Endodermal cell (in vitro differentiated cells): ENCODE measurements around the gene NDUFS7. TPM values are rescaled to one million over a fixed set of nuclear protein-coding genes. Genes with fewer than 3 reads are reported as not detected.
A peak's percentile ranks its signal among the peaks of the same experiment; 100 is the strongest.

Source experiments
- DNase-seq: peaks from one replicate; pipeline ENCODE4 v3.0.0-alpha.2; 2017
- H3K27ac ChIP-seq: 2 replicates; pipeline ENCODE4 v1.5.1; 2013; ENCODE audit warnings: mild to moderate bottlenecking, low read depth, low read length, moderate library complexity
- H3K27me3 ChIP-seq: 2 replicates; pipeline ENCODE4 v1.6.1; 2013; ENCODE audit warnings: mild to moderate bottlenecking, low read length, moderate library complexity; ENCODE audit not compliant: insufficient read depth, control insufficient read depth, poor library complexity, severe bottlenecking
- H3K36me3 ChIP-seq: 2 replicates; pipeline ENCODE4 v1.7.0; 2013; ENCODE audit warnings: mild to moderate bottlenecking, low read length, moderate library complexity; ENCODE audit not compliant: control insufficient read depth, insufficient read depth
- H3K4me1 ChIP-seq: one replicate; pipeline ENCODE4 v1.7.0; 2013; ENCODE audit warnings: low read length; ENCODE audit not compliant: control insufficient read depth, insufficient read depth
- H3K4me3 ChIP-seq: 2 replicates; pipeline ENCODE4 v1.5.1; 2013; ENCODE audit warnings: mild to moderate bottlenecking, low read length, moderate library complexity
- H3K9ac ChIP-seq: 2 replicates; pipeline ENCODE4 v1.6.1; 2013; ENCODE audit warnings: mild to moderate bottlenecking, low read length, moderate library complexity; ENCODE audit not compliant: poor library complexity, severe bottlenecking; ENCODE audit errors: extremely low read depth
- H3K9me3 ChIP-seq: 2 replicates; pipeline ENCODE4 v1.6.1; 2013; ENCODE audit warnings: mild to moderate bottlenecking, low read length, moderate library complexity; ENCODE audit not compliant: control insufficient read depth
- H3K27ac Mint-ChIP-seq: 2 replicates; pipeline ENCODE4 v1.8.0; 2020; ENCODE audit warnings: mixed read lengths
- H3K27me3 Mint-ChIP-seq: 2 replicates; pipeline ENCODE4 v1.8.0; 2021; ENCODE audit warnings: mild to moderate bottlenecking, mixed read lengths; ENCODE audit not compliant: insufficient read depth
- H3K36me3 Mint-ChIP-seq: 2 replicates; pipeline ENCODE4 v1.8.0; 2020; ENCODE audit warnings: low read depth, mixed read lengths
- H3K4me1 Mint-ChIP-seq: 2 replicates; pipeline ENCODE4 v1.8.0; 2020; ENCODE audit warnings: mixed read lengths
- H3K4me3 Mint-ChIP-seq: 2 replicates; pipeline ENCODE4 v1.8.0; 2020; ENCODE audit warnings: mild to moderate bottlenecking, moderate library complexity, mixed read lengths
- H3K9me3 Mint-ChIP-seq: 2 replicates; pipeline ENCODE4 v1.8.0; 2020; ENCODE audit warnings: mild to moderate bottlenecking, mixed read lengths
- WGBS, 2 experiments: methylation state at CpG; one replicate each; pipeline versions ENCODE4 v1.1.5 to v1.1.7; 2013; ENCODE audit warnings: missing lambda C conversion rate in 2 of 2, mixed read lengths in 1 of 2; ENCODE audit not compliant: insufficient coverage in 1 of 2, insufficient read length in 1 of 2; 5-methylcytosine and 5-hydroxymethylcytosine counted together
- total RNA-seq, 2 donors: library from RNA; stranded (reverse); fragmentation: NEBNext Ultra II Directional in 1 of 2; extraction: Animal tissue kit (Norgen Biotek cat#: 25700) in 1 of 2; gene quantifications; 2 replicates in 1 of 2; 3 replicates in 1 of 2; pipeline ENCODE4 v1.2.1, GENCODE V29; 2021
- TF ChIP-seq, protein P1 (sequence below): fragments of 200-600 bp; sonication (generic); conservative IDR thresholded peaks from 2 replicates; pipeline ENCODE4 v1.5.0; 2021; ENCODE audit warnings: antibody characterized with exemption, mild to moderate bottlenecking

NDUFS7 gene
- total RNA-seq, 2 donors from 2014 or later: 57.0 to 62.5 TPM

GRCh38 chr19:1376415-1376805, 7.3 kb upstream of the NDUFS7 start:
- no peak overlapping the region for H3K4me3 ChIP-seq
- H3K4me3 Mint-ChIP-seq: no peak overlapping the region
- peaks cover 32% of the 10 kb centered on the region for H3K36me3 ChIP-seq
- H3K36me3 Mint-ChIP-seq: peaks cover 39% of the 10 kb centered on the region
- H3K27me3 ChIP-seq: no peaks in the 10 kb centered on the region
- WGBS, 2 experiments: 98 to 99% methylated on average over 15 to 17 of the region's 17 CpGs
- no peak overlapping the region for H3K27ac ChIP-seq
- no peak for DNase-seq
- H3K4me1 ChIP-seq: no peaks in the 10 kb centered on the region
- no peak overlapping the region for H3K27ac Mint-ChIP-seq
- H3K9me3 ChIP-seq: no peaks in the 10 kb centered on the region
- TF ChIP-seq, protein P1, sequence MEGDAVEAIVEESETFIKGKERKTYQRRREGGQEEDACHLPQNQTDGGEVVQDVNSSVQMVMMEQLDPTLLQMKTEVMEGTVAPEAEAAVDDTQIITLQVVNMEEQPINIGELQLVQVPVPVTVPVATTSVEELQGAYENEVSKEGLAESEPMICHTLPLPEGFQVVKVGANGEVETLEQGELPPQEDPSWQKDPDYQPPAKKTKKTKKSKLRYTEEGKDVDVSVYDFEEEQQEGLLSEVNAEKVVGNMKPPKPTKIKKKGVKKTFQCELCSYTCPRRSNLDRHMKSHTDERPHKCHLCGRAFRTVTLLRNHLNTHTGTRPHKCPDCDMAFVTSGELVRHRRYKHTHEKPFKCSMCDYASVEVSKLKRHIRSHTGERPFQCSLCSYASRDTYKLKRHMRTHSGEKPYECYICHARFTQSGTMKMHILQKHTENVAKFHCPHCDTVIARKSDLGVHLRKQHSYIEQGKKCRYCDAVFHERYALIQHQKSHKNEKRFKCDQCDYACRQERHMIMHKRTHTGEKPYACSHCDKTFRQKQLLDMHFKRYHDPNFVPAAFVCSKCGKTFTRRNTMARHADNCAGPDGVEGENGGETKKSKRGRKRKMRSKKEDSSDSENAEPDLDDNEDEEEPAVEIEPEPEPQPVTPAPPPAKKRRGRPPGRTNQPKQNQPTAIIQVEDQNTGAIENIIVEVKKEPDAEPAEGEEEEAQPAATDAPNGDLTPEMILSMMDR: no peak
- H3K4me1 Mint-ChIP-seq: peaks cover 4% of the 10 kb centered on the region
- no peaks in the 10 kb centered on the region for H3K27me3 Mint-ChIP-seq
- H3K9ac ChIP-seq: no peak overlapping the region
- no peaks in the 10 kb centered on the region for H3K9me3 Mint-ChIP-seq

DNA sequence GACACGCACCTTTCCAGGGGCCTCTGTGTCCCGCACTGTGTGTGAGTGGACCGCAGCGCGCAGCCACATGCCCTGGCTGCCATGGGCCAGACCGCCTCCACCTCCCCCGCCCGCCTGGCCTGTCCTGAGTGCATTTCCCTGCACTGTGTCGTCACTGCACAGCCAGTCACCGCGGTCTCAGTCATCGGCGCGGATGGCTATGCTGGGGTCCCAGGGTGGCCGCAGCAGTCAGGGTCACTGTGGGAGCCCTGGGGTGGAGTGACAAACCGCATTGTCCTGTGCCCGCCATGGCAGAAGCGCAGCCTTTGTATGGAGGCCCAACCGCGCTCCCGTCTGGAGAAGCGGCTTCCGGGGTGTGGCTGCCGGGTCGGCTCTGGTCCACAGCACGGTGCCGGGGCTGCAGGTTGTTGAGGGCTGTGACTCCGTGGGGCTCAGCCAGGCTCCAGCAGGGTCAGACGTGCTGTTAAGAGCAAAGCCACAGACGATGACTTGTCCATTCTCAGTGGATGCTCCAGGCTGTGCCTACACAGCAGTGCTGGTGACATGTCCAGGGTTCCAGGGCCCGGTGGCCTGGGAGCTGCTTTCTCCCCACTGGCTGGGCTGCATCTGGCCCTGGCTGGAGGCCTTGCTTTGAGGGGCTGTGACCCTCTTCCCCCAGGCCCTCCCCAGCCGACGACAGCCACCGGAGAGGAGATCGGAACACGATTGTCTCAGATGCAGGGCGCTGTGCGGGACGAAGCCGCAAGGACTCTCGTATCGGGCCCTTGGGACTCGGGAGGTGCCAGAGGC, 6.3 kb upstream of the NDUFS7 start:
- DNase-seq: no peak
- H3K4me1 Mint-ChIP-seq: peaks cover 5% of the 10 kb centered on the region
- Histone ChIP-seq H3K36me3 (peaks cover 27% of the 10 kb centered on the region), H3K9ac (no peak overlapping the region), H3K27ac (peak overlapping the region; percentile 24), H3K9me3 (no peaks in the 10 kb centered on the region), H3K4me3 (no peak overlapping the region), H3K27me3 (no peaks in the 10 kb centered on the region), H3K4me1 (no peaks in the 10 kb centered on the region)
- no peak overlapping the region for H3K27ac Mint-ChIP-seq
- WGBS, 2 experiments: 97 to 98% methylated on average over 34 to 43 of the region's 43 CpGs
- TF ChIP-seq, protein P1: no peak
- no peaks in the 10 kb centered on the region for H3K9me3 Mint-ChIP-seq
- peaks cover 33% of the 10 kb centered on the region for H3K36me3 Mint-ChIP-seq
- no peaks in the 10 kb centered on the region for H3K27me3 Mint-ChIP-seq
- no peak overlapping the region for H3K4me3 Mint-ChIP-seq

DNA sequence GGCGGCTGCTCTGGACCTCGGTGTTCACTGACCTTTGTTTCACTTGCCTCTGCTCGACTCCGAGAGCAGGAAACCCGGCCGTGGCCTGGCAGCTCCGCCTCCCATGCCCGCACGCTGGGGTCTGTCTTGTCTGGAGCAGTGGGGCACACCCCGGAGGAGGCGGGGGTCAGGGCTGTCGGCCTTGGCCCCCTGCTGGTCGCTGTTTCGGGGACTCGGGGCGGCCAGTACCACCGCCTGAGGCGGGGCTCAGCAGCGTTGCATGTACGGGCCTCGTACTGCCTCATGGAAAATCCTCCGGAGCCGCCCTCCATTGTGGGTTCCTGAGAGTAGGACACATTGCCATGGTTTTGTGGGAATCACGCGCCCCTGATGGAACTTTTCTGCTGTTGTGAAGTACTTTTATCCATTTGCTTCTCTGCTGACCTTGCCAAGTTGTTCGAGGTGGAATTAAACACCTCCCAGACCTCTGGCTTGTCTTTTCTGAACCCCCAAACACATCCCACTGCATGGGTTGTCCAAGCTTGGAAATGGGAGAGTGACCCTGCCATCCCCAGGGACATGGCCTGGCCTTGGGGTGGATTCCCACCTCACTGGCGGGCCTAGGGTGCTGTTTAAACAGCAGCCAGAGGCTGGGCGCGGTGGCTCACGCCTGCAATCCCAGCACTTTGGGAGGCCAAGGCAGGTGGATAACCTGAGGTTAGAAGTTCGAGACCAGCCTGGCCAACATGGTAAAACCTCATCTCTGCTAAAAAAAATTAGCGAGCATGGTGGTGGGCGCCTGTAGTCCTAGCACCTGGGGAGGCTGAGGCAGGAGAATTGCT, 5.5 kb upstream of the NDUFS7 start:
- Mint-ChIP-seq H3K4me1 (peaks cover 5% of the 10 kb centered on the region), H3K36me3 (peaks cover 26% of the 10 kb centered on the region), H3K9me3 (no peaks in the 10 kb centered on the region), H3K27ac (no peak overlapping the region), H3K27me3 (no peaks in the 10 kb centered on the region), H3K4me3 (no peak overlapping the region)
- Histone ChIP-seq H3K36me3 (peaks cover 24% of the 10 kb centered on the region), H3K4me3 (no peak overlapping the region), H3K27me3 (no peaks in the 10 kb centered on the region), H3K9me3 (no peaks in the 10 kb centered on the region), H3K4me1 (no peaks in the 10 kb centered on the region), H3K27ac (peak overlapping the region; percentile 24), H3K9ac (no peak overlapping the region)
- 94 to 96% methylated on average over 27 to 33 of the region's 33 CpGs for WGBS, 2 experiments
- DNase-seq: no peak
- TF ChIP-seq, protein P1: no peak
